ENCODE results near the gene COL20A1. TPM values are rescaled to one million over a fixed set of nuclear protein-coding genes. Genes with fewer than 3 reads are reported as not detected.
"Not testable (repeated sequence)": the region's sequence is repeated elsewhere in the genome, so short reads cannot be mapped to it uniquely, and the experiment has no call there.

Gene COL20A1
- total RNA-seq: 0.05 TPM
- 0.30 TPM for polyA plus RNA-seq
- long read RNA-seq, donor 1: 0 reads
- long read RNA-seq, donor 2: 0 reads
- long read RNA-seq, donor 3: 0 reads
- long read RNA-seq, donor 4: 0 reads
- long read RNA-seq, donor 5: 0 reads
- long read RNA-seq, donor 6: 0 reads
- long read RNA-seq, donor 7: 0 reads
- long read RNA-seq, donor 8: 0 reads
- long read RNA-seq, donor 9: 0 reads
- long read RNA-seq, donor 10: 0 reads

DNA sequence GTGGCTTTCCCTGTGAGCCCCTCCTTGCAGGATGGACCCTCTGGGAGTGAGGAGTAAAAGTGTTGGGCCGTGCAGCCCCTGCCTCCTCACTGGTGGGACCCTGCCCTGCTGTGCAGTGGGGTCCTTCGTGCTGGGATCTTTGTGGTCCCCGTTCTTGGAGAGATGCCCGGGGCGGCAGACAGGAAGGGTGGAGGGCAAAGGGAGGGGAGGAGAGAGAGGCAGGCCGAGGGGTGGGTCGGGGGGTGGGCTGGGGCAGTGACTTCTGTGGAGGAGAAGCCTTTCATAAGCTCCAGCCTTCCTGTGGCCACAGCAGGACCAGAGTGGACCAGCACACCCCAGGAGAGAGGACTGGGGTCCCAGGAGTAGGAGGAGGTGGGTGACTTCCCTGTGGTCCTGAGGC, at the start of gene COL20A1:
COL20A1 (plus strand) TSS at position 283 of the 400 bp plus-strand sequence. CDS start 1,922 bp downstream, outside the sequence.
- no peak for DNase-seq (ENCODE audit: low read depth in 6 of 9, low spot score in 9 of 9)
- 38% methylated on average over 7 of the region's 7 CpGs for WGBS
- no peak within 1 kb of the TSS for H3K27ac ChIP-seq (ENCODE audit: low read depth in 1 of 2, low read length in 1 of 2)
- no peaks in the 10 kb centered on the region for H3K9me3 ChIP-seq (ENCODE audit: control insufficient read depth in 2 of 2, insufficient read depth in 1 of 2, low read length in 1 of 2)
- H3K4me1 ChIP-seq (ENCODE audit: control insufficient read depth in 2 of 2, insufficient read depth in 2 of 2, low read length in 2 of 2): peaks cover 0 to 2% of the 10 kb centered on the region in 2 donors
- H3K27me3 ChIP-seq (ENCODE audit: control insufficient read depth in 2 of 2, insufficient read depth in 1 of 2, low read length in 1 of 2): peaks cover 20 to 41% of the 10 kb centered on the region in 2 donors
- H3K4me3 ChIP-seq (ENCODE audit: low read length in 2 of 2): no peak within 1 kb of the TSS
- H3K36me3 ChIP-seq (ENCODE audit: control insufficient read depth in 2 of 2, insufficient read depth in 2 of 2, low read length in 1 of 2): peaks cover 9 to 17% of the 10 kb centered on the region in 2 donors

DNA sequence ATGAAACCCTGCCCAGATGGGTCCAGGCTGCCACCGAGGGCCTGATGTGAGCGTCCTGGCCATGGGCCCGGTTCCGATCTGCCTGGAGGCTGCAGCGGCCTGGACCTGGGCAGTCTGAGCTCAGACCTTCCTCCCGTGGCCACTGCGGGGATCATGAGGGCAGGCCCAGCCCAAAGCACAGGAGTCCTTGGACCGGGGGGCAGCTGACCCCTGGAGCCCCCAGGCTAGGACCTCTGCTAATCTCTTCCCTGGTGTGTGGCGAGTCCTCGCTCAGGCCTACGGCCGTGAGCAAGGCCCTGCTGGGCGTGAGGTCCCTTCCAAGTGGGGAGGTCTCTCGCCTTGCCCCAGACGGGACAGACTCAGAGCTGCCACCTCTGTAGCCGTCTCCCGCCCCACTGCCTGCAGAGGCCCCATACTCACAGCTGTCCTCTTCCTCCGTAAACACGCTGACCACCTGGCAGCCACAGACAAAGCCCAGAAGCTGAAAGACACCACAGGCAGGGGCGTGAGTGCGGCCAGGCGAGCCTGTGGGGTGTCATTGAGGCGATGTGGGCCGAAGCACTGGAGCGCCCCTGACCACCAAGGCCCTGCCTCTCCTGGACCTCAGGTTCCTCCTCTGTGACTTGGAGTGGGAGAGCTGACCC, 49.3 kb upstream of the COL20A1 start:
- DNase-seq (ENCODE audit: low read depth in 6 of 9, low spot score in 9 of 9): no peak
- no peak overlapping the region for H3K4me3 ChIP-seq (ENCODE audit: low read length in 2 of 2)
- no peaks in the 10 kb centered on the region for H3K4me1 ChIP-seq (ENCODE audit: control insufficient read depth in 2 of 2, insufficient read depth in 2 of 2, low read length in 2 of 2)
- 89% methylated on average over 25 of the region's 25 CpGs for WGBS
- H3K36me3 ChIP-seq (ENCODE audit: control insufficient read depth in 2 of 2, insufficient read depth in 2 of 2, low read length in 1 of 2): no peaks in the 10 kb centered on the region
- H3K27ac ChIP-seq (ENCODE audit: low read depth in 1 of 2, low read length in 1 of 2): no peak overlapping the region
- no peaks in the 10 kb centered on the region for H3K9me3 ChIP-seq (ENCODE audit: control insufficient read depth in 2 of 2, insufficient read depth in 1 of 2, low read length in 1 of 2)
- peaks cover 16 to 45% of the 10 kb centered on the region in 2 donors for H3K27me3 ChIP-seq (ENCODE audit: control insufficient read depth in 2 of 2, insufficient read depth in 1 of 2, low read length in 1 of 2)

DNA sequence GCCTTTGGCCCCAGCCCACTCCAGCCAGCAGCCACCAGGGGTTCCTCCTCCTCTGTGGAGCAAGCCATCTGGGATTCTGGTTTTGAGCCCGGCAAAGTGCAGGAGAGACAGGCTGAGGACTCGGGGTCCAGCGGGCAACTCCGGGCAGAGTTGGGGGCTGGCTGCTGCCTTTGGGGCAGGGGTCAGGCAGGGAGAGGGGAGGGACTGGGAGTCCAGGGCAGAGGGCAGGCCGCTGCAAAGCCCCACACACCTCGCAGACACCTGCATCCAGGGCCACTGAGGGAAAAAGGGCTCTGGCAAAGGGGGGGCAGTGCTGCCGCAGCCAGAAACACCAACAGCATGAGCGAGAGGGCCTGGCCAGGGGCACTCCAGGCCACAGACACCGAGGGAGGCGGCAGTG, 48.5 kb upstream of the COL20A1 start:
- WGBS: 92% methylated on average over 10 of the region's 10 CpGs
- Histone ChIP-seq H3K4me3 (ENCODE audit: low read length in 2 of 2) (no peak overlapping the region), H3K36me3 (ENCODE audit: control insufficient read depth in 2 of 2, insufficient read depth in 2 of 2, low read length in 1 of 2) (no peaks in the 10 kb centered on the region), H3K27ac (ENCODE audit: low read depth in 1 of 2, low read length in 1 of 2) (no peak overlapping the region), H3K9me3 (ENCODE audit: control insufficient read depth in 2 of 2, insufficient read depth in 1 of 2, low read length in 1 of 2) (no peaks in the 10 kb centered on the region), H3K4me1 (ENCODE audit: control insufficient read depth in 2 of 2, insufficient read depth in 2 of 2, low read length in 2 of 2) (no peaks in the 10 kb centered on the region), H3K27me3 (ENCODE audit: control insufficient read depth in 2 of 2, insufficient read depth in 1 of 2, low read length in 1 of 2) (peaks cover 16 to 51% of the 10 kb centered on the region in 2 donors)
- DNase-seq (ENCODE audit: low read depth in 6 of 9, low spot score in 9 of 9): no peak

DNA sequence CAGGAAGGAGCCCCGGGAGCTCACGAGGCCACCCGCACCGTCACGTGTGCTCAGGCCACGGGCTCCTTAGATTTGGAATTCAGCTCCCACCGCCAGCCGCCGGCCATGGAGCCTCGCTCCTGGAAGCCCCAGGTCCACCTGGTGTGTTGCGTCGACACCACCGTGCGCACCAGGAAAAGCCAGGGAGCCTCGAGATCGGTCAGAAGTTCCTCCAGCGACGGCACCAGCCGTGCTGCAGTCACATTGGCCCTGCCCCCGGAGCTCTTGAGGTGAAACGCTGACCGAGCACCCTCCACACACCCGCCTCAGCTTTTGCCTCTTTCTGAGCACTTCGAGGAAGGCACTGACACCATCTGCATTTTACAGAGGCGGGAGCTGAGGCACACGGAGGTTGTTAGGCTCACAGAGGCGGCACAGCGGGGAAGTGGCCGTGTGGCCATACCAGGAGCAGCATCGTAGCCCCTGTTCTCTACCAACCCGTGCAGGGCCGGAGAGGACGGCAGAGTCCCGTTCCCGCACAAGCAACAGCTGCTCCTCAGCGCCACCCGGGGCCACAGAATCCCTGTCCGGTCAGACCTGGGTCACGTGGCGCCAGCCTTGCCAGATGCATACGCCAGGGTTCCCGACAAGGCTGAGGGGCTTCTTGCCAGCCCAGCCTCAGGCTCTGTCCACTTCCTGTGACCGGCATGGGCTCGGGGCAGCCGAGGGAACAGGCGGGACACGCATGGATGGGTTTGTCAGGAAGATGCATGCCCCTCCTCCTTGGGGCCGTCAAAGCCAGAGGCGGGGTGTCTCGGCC, 46.3 kb upstream of the COL20A1 start:
- Histone ChIP-seq H3K9me3 (ENCODE audit: control insufficient read depth in 2 of 2, insufficient read depth in 1 of 2, low read length in 1 of 2) (no peaks in the 10 kb centered on the region), H3K4me1 (ENCODE audit: control insufficient read depth in 2 of 2, insufficient read depth in 2 of 2, low read length in 2 of 2) (no peaks in the 10 kb centered on the region), H3K27me3 (ENCODE audit: control insufficient read depth in 2 of 2, insufficient read depth in 1 of 2, low read length in 1 of 2) (peaks cover 18 to 66% of the 10 kb centered on the region in 2 donors), H3K4me3 (ENCODE audit: low read length in 2 of 2) (no peak overlapping the region), H3K27ac (ENCODE audit: low read depth in 1 of 2, low read length in 1 of 2) (no peak overlapping the region), H3K36me3 (ENCODE audit: control insufficient read depth in 2 of 2, insufficient read depth in 2 of 2, low read length in 1 of 2) (no peaks in the 10 kb centered on the region)
- no peak for DNase-seq (ENCODE audit: low read depth in 6 of 9, low spot score in 9 of 9)
- WGBS: 41% methylated on average over 50 of the region's 50 CpGs

DNA sequence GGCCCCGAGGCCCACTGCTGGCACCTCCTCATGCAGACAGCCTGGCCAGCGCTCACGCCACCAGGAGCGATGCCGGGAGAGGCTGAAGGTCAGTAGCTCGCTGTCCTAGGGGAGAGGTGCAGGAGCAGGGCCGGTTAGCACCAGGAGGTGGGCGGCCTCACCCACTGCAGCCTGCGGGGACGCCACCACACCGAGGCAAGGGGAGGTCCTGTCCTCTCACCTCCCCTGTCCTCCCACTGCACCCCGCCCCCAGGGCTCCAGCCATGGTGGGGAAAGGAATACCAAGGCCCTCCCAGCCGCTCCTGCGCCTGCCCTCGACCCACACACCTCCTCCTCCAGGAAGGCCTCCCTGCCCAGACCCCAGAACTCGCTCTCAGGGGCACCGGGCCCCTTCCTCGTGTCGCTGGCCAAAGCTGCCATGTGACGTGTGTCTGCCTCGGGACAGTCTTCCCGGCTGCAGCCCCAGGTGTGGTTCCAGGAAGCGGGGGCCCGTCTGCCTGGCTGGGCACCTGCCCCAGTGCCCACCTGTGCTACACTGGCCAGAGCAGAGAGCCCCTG, 45.2 kb upstream of the COL20A1 start:
- Histone ChIP-seq H3K36me3 (ENCODE audit: control insufficient read depth in 2 of 2, insufficient read depth in 2 of 2, low read length in 1 of 2) (no peaks in the 10 kb centered on the region), H3K27ac (ENCODE audit: low read depth in 1 of 2, low read length in 1 of 2) (no peak overlapping the region), H3K4me1 (ENCODE audit: control insufficient read depth in 2 of 2, insufficient read depth in 2 of 2, low read length in 2 of 2) (no peaks in the 10 kb centered on the region), H3K9me3 (ENCODE audit: control insufficient read depth in 2 of 2, insufficient read depth in 1 of 2, low read length in 1 of 2) (no peaks in the 10 kb centered on the region), H3K4me3 (ENCODE audit: low read length in 2 of 2) (no peak overlapping the region), H3K27me3 (ENCODE audit: control insufficient read depth in 2 of 2, insufficient read depth in 1 of 2, low read length in 1 of 2) (peaks cover 29 to 74% of the 10 kb centered on the region in 2 donors)
- DNase-seq (ENCODE audit: low read depth in 6 of 9, low spot score in 9 of 9): no peak
- 81% methylated on average over 24 of the region's 24 CpGs for WGBS

DNA sequence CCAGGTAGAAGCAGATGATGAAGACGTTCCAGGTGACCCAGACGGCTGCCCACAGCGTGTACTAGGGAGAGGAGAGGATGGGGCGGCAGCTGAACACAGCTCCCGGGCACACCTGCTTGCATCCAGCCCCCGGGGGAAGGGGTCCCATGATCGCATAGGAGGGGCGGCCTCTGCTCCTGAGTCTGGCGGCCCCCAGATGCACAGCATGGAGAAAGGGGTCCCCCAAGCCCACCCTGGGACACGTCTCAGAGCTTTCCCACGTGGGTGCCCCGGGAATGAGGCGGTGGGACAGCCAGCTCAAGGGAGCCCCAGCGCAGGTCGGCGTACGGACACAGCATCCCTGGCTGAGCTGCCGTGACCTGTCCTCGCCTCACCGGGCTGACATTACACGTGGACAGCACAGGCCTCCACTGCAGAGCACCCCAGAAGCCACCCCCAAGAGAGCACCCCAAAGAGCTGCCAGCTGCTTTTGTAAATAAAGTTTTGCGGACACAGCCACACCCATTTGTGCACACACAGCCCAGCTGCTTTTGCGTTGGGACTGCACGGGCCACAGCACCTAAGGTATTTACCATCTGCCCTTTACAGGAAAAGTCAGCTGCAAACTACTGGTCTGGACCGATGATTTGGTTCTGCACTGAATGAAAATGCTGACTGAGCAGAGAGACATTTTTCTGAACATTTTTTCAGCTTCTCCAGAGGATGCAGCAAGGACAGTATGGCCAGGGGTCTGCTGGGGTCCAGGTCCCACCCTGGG, 44.0 kb upstream of the COL20A1 start:
- Histone ChIP-seq H3K4me1 (ENCODE audit: control insufficient read depth in 2 of 2, insufficient read depth in 2 of 2, low read length in 2 of 2) (no peaks in the 10 kb centered on the region), H3K9me3 (ENCODE audit: control insufficient read depth in 2 of 2, insufficient read depth in 1 of 2, low read length in 1 of 2) (no peaks in the 10 kb centered on the region), H3K27me3 (ENCODE audit: control insufficient read depth in 2 of 2, insufficient read depth in 1 of 2, low read length in 1 of 2) (peaks cover 41 to 84% of the 10 kb centered on the region in 2 donors), H3K36me3 (ENCODE audit: control insufficient read depth in 2 of 2, insufficient read depth in 2 of 2, low read length in 1 of 2) (no peaks in the 10 kb centered on the region), H3K27ac (ENCODE audit: low read depth in 1 of 2, low read length in 1 of 2) (no peak overlapping the region), H3K4me3 (ENCODE audit: low read length in 2 of 2) (no peak overlapping the region)
- DNase-seq (ENCODE audit: low read depth in 6 of 9, low spot score in 9 of 9): no peak
- WGBS: 82% methylated on average over 25 of the region's 25 CpGs

DNA sequence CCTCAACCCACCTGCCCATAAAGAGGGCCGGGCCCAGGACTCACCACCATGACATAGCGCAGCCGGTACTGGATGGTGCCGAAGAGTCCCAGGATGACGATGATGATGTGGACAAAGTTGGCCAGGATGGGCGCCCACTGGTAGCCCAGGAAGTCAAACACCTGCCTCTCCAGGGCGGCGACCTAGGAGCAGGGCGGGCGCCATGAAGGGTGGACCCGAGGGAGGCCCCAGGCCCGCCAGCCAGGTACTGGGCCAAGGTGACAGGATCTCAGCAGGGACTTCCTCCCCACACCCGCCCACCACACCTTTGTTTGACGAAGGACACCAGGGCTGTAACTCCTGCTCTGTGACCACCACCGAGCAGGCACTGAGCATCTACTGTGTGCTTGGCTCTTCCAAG, 43.1 kb upstream of the COL20A1 start:
- Histone ChIP-seq H3K4me1 (ENCODE audit: control insufficient read depth in 2 of 2, insufficient read depth in 2 of 2, low read length in 2 of 2) (no peaks in the 10 kb centered on the region), H3K4me3 (ENCODE audit: low read length in 2 of 2) (no peak overlapping the region), H3K27ac (ENCODE audit: low read depth in 1 of 2, low read length in 1 of 2) (no peak overlapping the region), H3K27me3 (ENCODE audit: control insufficient read depth in 2 of 2, insufficient read depth in 1 of 2, low read length in 1 of 2) (peaks cover 50 to 86% of the 10 kb centered on the region in 2 donors), H3K9me3 (ENCODE audit: control insufficient read depth in 2 of 2, insufficient read depth in 1 of 2, low read length in 1 of 2) (no peaks in the 10 kb centered on the region), H3K36me3 (ENCODE audit: control insufficient read depth in 2 of 2, insufficient read depth in 2 of 2, low read length in 1 of 2) (no peaks in the 10 kb centered on the region)
- WGBS: 93% methylated on average over 15 of the region's 15 CpGs
- DNase-seq (ENCODE audit: low read depth in 6 of 9, low spot score in 9 of 9): no peak

DNA sequence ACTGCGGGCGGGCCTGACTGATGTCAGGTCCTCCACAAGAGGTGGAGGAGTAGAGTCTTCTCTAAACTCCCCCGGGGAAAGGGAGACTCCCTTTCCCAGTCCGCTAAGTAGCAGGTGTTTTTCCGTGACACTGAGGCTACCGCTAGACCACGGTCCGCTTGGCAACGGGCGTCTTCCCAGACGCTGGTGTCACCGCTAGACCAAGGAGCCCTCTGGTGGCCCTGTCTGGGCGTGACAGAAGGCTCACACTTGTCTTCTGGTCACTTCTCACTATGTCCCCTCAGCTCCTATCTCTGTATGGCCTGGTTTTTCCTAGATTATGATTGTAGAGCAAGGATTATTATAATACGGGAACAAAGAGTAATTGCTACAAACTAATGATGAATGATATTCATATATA, 41.6 kb upstream of the COL20A1 start:
- not testable (repeated sequence) for H3K4me3 ChIP-seq (ENCODE audit: low read length in 2 of 2); H3K9me3 ChIP-seq (ENCODE audit: control insufficient read depth in 2 of 2, insufficient read depth in 1 of 2, low read length in 1 of 2); H3K27ac ChIP-seq (ENCODE audit: low read depth in 1 of 2, low read length in 1 of 2); H3K36me3 ChIP-seq (ENCODE audit: control insufficient read depth in 2 of 2, insufficient read depth in 2 of 2, low read length in 1 of 2); H3K4me1 ChIP-seq (ENCODE audit: control insufficient read depth in 2 of 2, insufficient read depth in 2 of 2, low read length in 2 of 2); DNase-seq (ENCODE audit: low read depth in 6 of 9, low spot score in 9 of 9)
- WGBS: 41% methylated on average over 12 of the region's 14 CpGs
- peaks cover 62 to 91% of the 10 kb centered on the region in 2 donors for H3K27me3 ChIP-seq (ENCODE audit: control insufficient read depth in 2 of 2, insufficient read depth in 1 of 2, low read length in 1 of 2)
